NCI-H1436 treated with DMSO at 0.1 percent for 48 hours (cell line): ENCODE data around the gene SIGMAR1.

ENCODE experiments used
- DNase-seq: peaks from one replicate; lab custom pipeline; 2025; lab: John Stamatoyannopoulos, UW

SIGMAR1 gene

DNA sequence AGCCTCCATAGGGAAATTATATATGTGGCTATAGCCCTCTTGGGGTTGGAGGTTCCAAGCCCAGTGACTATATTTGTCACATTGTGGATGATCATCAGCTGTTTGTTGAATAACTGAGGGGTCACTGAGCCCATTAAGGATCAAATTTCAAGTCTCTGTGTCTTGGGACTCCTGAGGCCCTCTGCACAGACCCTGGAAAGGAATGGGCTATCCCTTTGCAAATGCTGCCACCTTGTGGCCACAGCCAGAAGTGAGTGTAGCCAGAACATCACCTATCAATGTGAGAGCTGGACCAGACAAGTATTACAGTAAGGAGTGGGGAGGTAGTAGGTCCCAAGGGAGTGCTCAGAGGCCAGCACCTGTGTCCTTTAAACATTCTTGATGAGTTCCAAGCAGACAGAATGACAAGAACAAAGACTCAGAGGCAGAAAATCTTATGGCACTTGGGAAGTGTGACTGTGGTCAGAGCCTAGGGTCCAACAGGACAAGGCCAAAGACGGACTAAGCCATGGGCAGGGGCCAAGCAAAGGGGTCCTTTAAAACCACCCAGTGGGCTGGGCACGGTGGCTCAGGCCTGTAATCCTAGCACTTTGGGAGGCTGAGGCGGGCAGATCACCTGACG lies 33.9 kb downstream of the SIGMAR1 start:
- DNase-seq: peak; percentile 31

- DNase-seq: no peak
Measured at GRCh38 chr9:34601937-34602573, 35.5 kb downstream of the SIGMAR1 start.

DNA sequence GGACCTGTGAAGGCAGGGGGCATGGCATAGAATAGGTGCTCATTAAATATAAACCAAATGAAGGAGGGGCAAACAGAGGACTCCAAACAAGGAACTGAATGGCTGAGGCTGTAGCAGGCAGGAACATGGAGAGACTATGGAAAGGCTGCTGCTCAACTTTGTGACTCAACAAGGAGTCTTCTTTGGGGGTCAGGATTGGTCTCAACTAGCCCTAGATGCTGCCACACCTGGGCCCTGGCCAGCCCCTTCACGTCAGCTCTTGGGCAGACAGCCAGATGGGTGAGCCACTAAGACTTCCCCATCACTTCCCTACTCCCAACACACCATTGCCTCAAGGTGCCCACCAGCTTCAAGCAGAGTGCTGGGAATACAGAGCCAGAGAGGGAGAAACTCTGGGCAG lies 36.7 kb downstream of the SIGMAR1 start:
- DNase-seq: no peak

GRCh38 chr9:34599546-34599945 lies 38.0 kb downstream of the SIGMAR1 start:
- DNase-seq: no peak

- DNase-seq: no peak
Measured at GRCh38 chr9:34594177-34594576, 43.4 kb downstream of the SIGMAR1 start.

DNA sequence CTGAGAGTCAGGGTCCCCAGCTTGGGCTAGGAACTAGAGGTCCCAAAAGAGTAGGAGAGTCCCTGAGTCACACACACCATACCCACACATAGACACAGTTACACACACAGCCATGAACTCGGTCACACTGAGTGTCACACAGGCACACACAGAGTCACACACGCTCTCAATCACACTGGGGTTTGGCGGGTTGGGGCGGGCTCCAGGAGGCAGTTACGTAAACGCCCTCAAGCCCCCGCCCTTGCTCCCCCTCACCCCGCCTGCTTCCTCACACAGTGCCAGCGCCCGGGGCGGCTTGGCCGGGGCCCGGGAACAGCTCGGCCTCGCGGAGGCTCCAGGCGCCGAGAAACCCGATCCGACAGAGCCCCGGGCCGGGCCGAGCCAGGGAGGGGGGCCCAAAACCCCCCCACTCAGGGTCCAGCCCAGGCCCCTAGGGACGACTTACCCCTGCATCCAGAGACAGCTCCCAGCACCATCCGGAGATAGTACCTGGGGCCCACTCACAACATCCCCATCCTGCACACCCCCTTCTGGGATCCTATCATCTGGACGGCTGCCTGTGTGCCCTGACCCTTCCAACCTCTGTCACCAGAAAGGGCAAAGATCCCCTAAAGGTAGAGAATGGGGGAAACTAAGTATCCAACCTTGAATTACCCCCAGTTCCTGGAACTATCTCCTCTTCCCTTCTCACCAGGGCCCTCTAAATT lies 44.5 kb downstream of the SIGMAR1 start:
- no peak for DNase-seq

GRCh38 chr9:34591917-34592866 lies 45.4 kb downstream of the SIGMAR1 start:
- DNase-seq: no peak

DNA sequence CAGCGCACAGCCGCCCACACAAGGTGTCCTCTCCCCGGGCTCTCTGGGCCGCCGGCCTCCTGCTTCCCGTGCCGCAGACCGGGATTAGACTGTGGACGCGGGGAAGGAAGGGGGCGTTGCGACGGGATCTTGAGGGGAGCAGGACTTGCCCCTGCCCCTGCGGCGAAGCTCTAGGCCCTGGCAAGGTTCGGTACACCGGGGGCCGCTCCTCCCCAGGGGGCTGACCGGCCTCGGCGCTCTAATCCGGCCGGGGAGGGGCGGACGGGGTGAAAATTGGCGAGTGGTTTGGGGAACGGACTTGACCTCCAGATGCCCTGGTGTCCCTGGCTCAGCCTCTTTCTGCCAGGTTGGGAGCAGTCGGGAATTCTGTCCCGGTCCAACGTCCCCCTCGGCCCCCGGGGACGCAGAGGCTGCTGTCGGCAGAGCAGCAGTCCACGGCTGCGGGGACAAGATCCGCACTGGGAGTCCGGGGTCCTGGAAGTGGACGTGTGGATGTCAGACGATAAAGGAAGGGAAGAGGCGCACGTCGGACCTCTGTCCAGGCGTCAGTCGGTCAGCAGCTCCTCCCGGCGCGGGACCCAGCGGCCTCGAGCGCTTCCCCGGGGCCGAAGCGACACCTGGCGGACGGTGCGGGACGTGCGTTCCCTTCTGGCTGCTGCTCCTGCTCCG lies 46.2 kb downstream of the SIGMAR1 start:
- no peak for DNase-seq

GRCh38 chr9:34590381-34591247 lies 47.0 kb downstream of the SIGMAR1 start:
- DNase-seq: no peak

GRCh38 chr9:34589636-34590380 lies 47.8 kb downstream of the SIGMAR1 start, which contains the start of gene CNTFR:
CNTFR (minus strand) TSS chr9:34589724; CDS start chr9:34568981, 20,743 bp downstream.
- DNase-seq: no peak

DNA sequence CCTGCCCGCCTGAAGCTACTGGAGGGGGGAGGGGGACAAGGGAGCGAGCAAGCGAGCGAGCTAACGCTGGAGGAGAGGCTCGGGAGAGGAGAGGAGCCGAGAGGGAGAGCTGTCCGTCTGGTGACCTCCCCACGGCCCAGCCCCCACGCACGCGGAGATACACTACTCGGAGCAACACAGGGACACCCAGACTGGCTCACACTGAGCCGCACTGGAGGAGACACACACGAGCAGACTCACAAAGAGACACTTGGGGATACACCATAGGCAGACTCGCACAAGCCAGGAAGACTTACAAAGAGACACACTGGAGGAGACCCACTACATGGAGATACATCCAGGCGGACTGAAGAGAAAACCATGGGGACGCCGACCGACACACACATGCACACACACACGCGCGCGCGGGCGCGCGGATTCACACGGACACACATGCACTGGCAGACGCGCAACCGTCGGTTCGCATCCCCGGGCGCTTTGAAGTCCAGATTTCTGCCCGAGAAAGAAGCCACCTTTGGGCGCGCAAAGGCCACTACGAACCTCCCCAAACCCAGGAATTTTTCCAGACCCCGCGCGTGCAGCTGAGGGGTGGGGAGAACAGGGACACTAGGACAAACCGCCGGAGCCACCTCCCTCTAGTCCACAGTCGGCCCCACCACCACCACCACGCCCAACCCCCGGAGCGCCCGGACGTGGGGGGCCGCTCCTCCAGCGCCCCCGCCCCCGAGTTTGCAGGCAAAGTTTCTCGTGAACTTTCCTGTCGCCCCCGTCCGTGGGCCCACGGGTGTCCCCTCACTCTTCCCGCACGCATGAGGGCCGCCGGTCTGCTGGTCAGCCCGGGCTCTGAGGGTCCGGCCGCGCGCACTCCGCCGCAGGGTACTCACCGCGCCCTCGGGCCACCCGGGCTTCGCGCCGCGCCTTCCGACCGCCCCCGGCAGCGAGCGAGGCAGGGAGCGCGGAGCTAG lies 48.6 kb downstream of the SIGMAR1 start:
- no peak for DNase-seq

GRCh38 chr9:34587271-34587670 lies 50.3 kb downstream of the SIGMAR1 start:
- DNase-seq: no peak

- no peak for DNase-seq
Measured at GRCh38 chr9:34585946-34586669, 51.5 kb downstream of the SIGMAR1 start.

GRCh38 chr9:34584970-34585369 lies 52.6 kb downstream of the SIGMAR1 start:
- no peak for DNase-seq
